ENCODE results near the gene SH3TC1. TPM values are rescaled to one million over a fixed set of nuclear protein-coding genes. Genes with fewer than 3 reads are reported as not detected.

The SH3TC1 gene
- total and polyA plus RNA-seq, 10 donors, result 23.3 to 157 (median 62.0) TPM

GRCh38 chr4:8263397-8263796 lies 64.3 kb downstream of the SH3TC1 start:
- H3K27me3 ChIP-seq (replicated peaks in 1 of 7), result peaks cover 0 to 62% (median 0%) of the 10 kb centered on the region in 7 donors
- no peak for DNase-seq
- intact Hi-C loops (cut with DNase I; ENCODE audit: low total_unique reads), result no loop called here
- no peak overlapping the region for H3K27ac ChIP-seq
- peaks cover 0 to 44% (median 26%) of the 10 kb centered on the region in 6 donors for H3K4me1 ChIP-seq
- no peak overlapping the region for H3K4me3 ChIP-seq
- TF ChIP-seq CTCF (IDR thresholded peaks at IDR 0.05 in 8 of 11, conservative IDR thresholded peaks at IDR 0.05 in 3 of 11) (no peak), POLR2A (IDR thresholded peaks at IDR 0.05) (no peak), POLR2AphosphoS5 (IDR thresholded peaks at IDR 0.05) (no peak)
- no peaks in the 10 kb centered on the region for H3K9me3 ChIP-seq
- 86 to 95% (median 89%) methylated on average over 9 to 10 of the region's 10 CpGs for whole genome bisulfite sequencing, 5 donors
- H3K36me3 ChIP-seq, result no peaks in the 10 kb centered on the region

GRCh38 chr4:8264106-8264505 lies 65.0 kb downstream of the SH3TC1 start:
- TF ChIP-seq POLR2A (IDR thresholded peaks at IDR 0.05), result no peak
- TF ChIP-seq CTCF (IDR thresholded peaks at IDR 0.05 in 8 of 11, conservative IDR thresholded peaks at IDR 0.05 in 3 of 11), result no peak
- TF ChIP-seq POLR2AphosphoS5 (IDR thresholded peaks at IDR 0.05), result no peak
- peaks cover 0 to 63% (median 5%) of the 10 kb centered on the region in 7 donors for H3K27me3 ChIP-seq (replicated peaks in 1 of 7)
- H3K27ac ChIP-seq, result no peak overlapping the region
- intact Hi-C loops (cut with DNase I; ENCODE audit: low total_unique reads), result no loop called here
- no peaks in the 10 kb centered on the region for H3K36me3 ChIP-seq
- H3K4me3 ChIP-seq, result no peak overlapping the region
- peaks cover 0 to 51% (median 28%) of the 10 kb centered on the region in 6 donors for H3K4me1 ChIP-seq
- WGBS, 5 donors, result 88 to 97% (median 91%) methylated on average over 14 of the region's 14 CpGs
- no peaks in the 10 kb centered on the region for H3K9me3 ChIP-seq
- DNase-seq, result no peak

- Histone ChIP-seq H3K27ac (no peak overlapping the region), H3K27me3 (replicated peaks in 1 of 7) (peaks cover 0 to 76% (median 18%) of the 10 kb centered on the region in 7 donors), H3K4me3 (no peak overlapping the region), H3K36me3 (no peaks in the 10 kb centered on the region), H3K4me1 (peaks cover 0 to 60% (median 34%) of the 10 kb centered on the region in 6 donors), H3K9me3 (no peaks in the 10 kb centered on the region)
- intact Hi-C loops (cut with DNase I; ENCODE audit: low total_unique reads), result no loop called here
- 81 to 90% (median 88%) methylated on average over 12 to 20 of the region's 20 CpGs for WGBS, 5 donors
- TF ChIP-seq POLR2AphosphoS5 (IDR thresholded peaks at IDR 0.05) (no peak), CTCF (IDR thresholded peaks at IDR 0.05 in 8 of 11, conservative IDR thresholded peaks at IDR 0.05 in 3 of 11) (no peak)
- DNase-seq, result no peak
Measured at GRCh38 chr4:8265171-8265929, 66.3 kb downstream of the SH3TC1 start.

- TF ChIP-seq POLR2A (IDR thresholded peaks at IDR 0.05) (no peak), POLR2AphosphoS5 (IDR thresholded peaks at IDR 0.05) (no peak), CTCF (IDR thresholded peaks at IDR 0.05 in 8 of 11, conservative IDR thresholded peaks at IDR 0.05 in 3 of 11) (no peak)
- intact Hi-C loops (cut with DNase I; ENCODE audit: low total_unique reads), result no loop called here
- Histone ChIP-seq H3K9me3 (no peaks in the 10 kb centered on the region), H3K4me3 (no peak overlapping the region), H3K4me1 (peaks cover 0 to 60% (median 36%) of the 10 kb centered on the region in 6 donors), H3K27ac (no peak overlapping the region), H3K27me3 (replicated peaks in 1 of 7) (peaks cover 0 to 81% (median 25%) of the 10 kb centered on the region in 7 donors), H3K36me3 (no peaks in the 10 kb centered on the region)
- no peak for DNase-seq
- 84 to 90% (median 87%) methylated on average over 6 of the region's 6 CpGs for WGBS, 5 donors
Measured at GRCh38 chr4:8266088-8266487, 67.0 kb downstream of the SH3TC1 start.
